ENCODE measurements around the gene ABI1.

ABI1 gene

GRCh38 chr10:26804418-26805393 lies 56.1 kb downstream of the ABI1 start:
- DNase-seq = no peak

DNA sequence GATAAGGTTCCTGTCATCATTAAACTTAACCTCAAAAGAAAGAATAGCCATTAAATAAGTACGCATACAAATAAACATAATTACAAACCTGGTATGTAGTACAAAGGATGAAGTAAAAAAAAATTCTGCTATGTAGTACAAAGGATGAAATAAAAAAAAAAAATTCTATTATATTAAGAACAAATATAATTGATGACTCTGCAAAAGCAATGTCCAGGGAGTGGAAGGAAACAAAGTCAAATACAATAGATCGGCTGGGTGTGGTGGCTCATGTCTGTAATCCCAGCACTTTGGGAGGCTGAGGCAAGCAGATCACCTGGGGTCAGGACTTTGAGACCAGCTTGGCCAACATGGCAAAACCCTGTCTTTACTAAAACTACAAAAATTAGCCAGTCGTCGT lies 56.9 kb downstream of the ABI1 start:
- no peak for DNase-seq

DNA sequence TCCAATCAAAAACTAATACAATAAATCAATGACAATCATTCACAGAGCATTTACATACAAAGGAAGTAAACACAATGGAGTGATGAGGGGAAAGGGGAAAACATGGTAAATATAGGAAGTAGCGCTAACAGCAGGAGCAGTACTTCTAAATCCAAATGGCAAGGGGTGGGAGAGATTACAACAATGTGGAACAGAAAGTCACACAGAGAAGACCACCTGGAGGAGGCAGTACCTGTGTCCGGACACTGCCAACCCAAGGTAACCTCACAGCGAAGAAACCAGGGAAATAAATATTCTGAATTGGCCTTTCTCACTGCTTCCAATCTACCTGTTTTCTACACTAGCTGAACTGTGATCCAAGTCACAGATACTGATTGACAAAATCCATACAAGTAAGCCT lies 58.2 kb downstream of the ABI1 start:
- no peak for DNase-seq

DNA sequence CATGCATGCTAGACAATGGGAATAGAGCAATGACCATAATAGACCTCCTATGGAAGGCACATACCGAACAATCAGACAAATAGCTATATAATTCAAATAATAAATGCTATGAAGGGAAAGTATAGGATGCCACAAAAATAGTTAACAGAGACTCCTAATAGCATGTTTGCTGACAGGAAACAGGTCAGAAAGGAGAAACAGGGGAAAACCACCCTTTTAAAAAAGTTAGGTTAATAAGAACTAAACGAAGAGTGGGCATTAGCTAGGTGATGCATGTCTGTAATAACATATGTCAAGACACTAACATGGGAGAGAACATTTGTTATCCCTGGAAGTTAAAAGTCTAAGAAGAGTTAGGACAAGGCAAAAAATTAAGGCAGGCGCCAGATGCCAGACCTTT lies 58.9 kb downstream of the ABI1 start:
- DNase-seq = no peak

- no peak for DNase-seq
Observed at GRCh38 chr10:26801274-26801673, 59.5 kb downstream of the ABI1 start.

DNA sequence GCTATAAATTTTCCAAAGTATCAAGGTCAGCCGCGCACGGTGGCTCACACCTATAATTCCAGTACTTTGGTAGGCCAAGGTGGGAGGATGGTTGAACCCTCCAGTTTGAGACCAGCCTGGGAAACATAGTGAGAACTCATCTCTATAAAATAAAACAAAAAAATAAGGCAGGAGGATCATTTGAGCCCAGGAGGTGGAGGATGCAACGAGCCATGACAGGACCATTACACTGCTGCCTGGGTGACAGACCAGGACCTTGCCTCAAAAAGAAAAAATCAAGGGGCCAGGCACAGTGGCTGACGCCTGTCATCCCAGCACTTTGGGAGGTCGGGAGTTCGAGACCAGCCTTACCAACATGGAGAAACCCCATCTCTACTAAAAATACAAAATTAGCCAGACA lies 60.3 kb downstream of the ABI1 start:
- no peak for DNase-seq

DNA sequence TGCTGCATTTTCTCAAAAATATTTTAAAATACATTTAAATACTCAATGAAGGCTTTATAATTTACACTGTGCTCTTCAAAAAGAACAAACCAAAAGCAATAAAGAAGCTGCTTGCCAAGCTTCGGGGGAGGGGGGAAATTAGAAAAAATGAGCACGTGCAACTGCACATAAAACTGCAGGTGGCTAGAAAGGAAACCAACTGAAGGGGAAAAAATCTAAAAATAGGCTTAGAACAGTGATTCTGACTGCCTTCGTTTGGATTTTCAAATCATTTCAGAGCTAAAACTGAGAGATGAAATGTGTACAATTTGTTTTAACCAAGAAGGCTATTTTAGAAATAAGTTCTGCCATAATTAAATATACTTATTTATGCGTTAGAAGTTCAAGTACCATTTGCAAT lies 61.4 kb downstream of the ABI1 start:
- no peak for DNase-seq

GRCh38 chr10:26798298-26798697 lies 62.5 kb downstream of the ABI1 start:
- no peak for DNase-seq

DNA sequence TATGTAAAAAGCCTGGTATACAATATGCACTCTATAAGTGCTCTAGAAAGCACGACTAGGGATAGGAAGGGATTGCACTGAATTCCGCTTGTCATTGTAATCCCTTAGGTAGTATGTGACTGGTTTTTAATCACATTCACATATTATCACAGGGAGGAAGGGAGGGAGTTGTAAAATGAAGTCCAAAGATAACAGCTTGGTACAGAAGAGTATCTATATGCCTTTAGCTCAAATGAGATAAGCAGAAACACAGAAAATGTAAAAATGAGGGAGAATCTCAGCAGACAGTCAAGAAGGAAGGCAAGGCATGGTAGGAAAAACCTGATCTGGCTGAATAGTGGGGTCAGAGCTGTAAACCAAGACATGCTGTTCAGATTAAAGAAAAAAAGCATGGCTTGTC lies 63.4 kb downstream of the ABI1 start:
- DNase-seq = no peak

DNA sequence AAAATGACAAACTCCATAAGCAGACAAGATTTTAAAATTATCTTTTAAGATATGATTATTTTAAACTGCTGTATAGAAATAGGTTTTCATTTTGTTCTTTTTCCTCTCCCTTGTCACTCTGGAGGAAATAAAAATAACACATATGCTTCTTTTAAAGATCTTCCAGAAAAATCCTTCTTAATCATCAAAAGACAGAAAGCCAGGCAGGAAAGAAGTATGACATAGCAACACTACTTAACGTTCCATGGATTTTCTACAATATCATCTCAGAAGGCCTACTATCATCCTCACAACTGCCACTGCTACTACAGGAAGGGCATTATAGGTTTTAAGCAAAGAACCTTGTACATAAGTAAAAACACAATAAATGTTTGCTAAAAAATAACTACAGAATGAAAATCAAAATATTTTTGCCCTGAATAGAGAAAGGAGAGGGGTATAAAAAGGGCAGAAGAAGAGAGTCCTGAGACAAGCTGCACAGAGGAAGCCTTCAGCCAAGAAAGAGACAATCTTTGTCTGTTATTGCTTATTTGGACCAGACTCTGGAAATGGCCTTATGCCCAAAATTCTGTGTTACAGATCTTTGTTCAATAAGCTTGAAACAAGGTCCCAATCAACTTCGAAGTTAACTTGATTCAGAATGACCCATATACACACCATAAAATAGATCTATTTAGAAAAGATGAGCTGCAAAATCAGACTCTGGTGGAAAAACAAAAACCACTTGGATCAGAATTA lies 67.8 kb downstream of the ABI1 start:
- no peak for DNase-seq

DNA sequence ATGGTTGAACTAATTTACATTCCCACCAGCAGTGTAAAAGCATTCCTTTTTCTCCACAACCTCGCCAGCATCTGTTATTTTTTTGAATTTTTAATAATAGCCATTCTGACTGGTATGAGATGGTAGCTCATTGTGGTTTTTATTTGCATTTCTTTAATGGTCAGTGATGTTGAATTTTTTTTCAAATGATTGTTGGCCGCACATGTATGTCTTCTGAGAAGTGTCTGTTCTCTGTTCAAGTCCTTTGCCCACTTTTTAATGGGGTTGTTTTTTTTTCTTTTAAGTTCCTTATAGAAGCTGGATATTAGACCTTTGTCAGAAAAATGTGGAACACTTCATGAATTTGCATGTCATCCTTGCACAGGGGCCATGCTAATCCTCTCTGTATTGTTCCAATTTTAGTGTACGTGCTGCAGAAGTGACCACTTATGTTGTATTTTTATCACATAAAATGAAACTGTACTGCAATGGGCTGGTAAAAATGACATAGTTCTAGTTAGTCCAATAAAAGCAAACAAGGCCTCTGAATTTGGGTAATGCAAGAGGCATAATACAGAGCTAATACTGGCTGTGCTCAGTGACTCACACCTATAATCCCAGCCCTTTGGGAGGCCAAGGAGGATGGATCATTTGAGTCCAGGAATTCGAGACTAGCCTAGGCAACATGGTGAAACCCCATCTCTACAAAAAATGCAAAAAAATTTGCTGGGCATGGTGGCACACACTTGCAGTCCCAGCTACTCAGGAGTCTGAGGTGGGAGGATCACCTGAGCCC lies 70.3 kb downstream of the ABI1 start:
- DNase-seq = peak; percentile 79

DNA sequence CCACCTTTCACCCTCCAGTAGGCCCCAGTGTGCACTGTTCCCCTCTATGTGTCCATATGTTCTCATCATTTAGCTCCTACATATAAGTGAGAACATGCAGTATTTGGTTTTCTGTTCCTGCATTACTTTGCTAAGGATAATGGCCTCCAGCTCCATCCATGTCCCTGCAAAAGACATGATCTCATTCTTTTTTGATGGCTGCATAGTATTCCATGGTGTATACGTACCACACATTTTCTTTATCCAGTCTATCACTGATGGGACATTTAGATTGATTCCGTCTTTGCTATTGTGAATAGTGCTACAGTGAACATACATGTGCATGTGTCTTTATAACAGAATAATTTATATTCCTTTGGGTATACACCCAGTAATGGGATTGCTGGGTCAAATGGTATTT lies 71.0 kb downstream of the ABI1 start:
- DNase-seq = peak; percentile 22

DNA sequence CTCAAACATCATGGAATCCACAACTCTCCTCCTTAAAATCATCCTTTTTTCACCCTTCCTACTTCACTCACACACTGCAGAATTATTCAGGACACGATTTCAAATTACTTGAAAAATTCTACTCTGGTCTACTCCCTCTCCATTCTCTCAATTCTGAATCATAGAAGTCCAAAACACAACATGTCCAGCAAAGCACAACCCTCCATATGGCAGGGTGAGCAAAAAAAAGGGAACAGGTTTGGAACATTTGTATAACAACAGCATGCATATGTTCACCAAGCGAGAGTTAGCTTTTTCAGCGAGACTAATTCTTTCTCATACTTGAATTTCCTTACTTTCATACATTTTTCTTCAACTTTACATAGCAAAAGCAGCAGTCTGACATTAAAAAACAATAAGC lies 73.4 kb downstream of the ABI1 start:
- no peak for DNase-seq

GRCh38 chr10:26781797-26782196 lies 79.0 kb downstream of the ABI1 start:
- peak; percentile 50 for DNase-seq

- peak; percentile 89 for DNase-seq
Observed at GRCh38 chr10:26780793-26781601, 79.8 kb downstream of the ABI1 start.

DNA sequence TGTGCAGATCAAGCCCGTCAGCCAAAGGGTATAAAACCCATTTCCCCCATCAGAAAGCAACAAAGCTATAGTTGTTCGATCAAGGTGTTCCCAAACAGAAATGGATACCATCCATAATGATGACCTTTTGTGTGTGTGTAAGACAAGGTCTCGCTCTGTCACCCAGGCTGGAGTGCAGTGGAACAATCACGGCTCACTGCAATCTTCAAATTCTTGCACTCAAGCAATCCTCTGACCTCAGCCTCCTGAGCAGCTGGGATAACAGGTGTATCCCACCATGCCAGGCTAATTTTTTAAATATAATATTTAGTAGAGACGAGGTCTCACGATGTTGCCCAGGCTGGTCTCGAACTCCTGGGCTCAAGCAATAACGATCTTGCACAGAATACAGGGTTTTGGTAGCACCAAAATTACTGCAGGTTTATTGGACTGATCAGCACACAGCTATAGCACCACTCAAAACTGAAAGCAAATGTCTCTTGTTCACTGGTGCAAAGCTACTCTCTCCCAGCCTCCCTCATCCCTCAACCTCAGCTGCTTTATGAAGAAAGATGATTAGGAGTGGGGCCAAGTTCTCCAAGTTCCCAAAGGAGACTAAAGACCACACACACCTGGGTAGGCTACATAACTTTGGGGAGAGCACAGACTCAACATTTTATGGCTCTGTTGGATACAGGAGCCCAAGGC lies 80.5 kb downstream of the ABI1 start:
- DNase-seq = no peak

DNA sequence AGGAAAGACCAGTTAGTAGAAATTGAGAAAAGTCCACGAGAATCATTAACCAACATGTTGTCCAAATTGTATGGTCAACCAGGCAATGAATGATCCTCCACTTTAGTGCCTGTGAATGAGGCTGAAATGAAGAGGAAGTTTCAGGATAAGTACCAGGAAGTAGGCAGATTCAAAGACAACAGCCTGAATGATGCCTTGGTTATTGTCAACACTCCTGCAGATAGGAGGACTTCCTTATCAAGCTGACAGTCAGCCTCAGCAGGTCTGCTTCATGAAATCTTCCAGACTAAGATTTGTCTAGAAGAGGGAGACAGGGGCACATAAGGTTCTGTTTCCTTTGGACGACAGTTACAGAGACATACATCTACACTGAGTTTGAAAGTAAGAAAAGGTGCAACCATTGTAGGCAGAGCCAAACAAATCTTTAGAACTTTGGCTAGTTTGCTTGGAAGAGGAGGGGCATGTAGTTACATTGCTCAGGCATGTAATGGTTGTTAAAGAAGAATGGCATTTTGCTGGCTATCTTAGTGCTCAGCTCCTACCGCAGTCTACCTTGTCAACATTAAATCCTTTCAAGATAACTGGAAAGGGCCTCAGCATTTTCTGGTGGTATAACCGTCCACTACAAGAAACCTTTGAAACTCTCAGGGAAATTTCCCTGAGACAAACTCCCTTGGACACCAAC lies 81.4 kb downstream of the ABI1 start:
- DNase-seq = no peak

DNA sequence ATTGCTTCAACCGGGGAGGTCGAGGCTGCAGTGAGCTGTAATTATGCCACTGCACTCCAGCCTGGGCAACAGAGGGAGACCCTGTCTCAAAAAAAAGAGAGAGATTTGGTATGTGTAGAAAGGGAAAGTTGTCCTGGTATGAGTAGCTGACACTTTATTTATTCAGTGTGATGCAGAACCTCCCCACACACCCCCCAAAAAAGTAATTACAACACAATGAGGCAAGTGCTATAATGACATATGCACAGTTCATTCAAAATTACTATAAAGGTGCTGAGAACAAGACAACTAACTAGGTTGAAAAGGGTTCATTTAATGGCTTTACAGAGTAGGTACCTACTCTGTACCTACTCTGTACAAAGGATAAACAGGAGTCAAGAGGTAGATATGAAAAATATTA lies 83.1 kb downstream of the ABI1 start:
- no peak for DNase-seq

- no peak for DNase-seq
Observed at GRCh38 chr10:26776258-26776657, 84.5 kb downstream of the ABI1 start.

- DNase-seq = no peak
Observed at GRCh38 chr10:26773633-26774032, 87.1 kb downstream of the ABI1 start.

DNA sequence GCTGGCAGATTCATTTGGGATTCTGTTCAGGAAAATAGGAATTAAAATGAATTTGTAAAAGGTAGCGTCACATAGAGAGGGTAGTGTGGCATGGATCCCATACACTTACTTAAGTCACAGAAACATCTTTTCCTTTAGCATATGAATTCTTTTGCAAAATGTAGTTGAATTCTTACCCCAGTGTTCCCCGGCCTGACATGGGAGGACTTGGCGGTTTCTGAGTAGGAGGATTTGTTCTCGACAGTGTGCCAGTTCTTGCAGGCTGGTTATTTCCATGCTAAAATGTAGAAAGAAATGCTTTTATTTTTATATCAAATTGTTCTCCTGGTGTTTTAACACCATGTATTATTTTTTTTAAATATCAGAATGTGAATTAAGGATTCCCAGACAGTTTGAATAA lies 90.7 kb downstream of the ABI1 start:
- no peak for DNase-seq
